GM12873 (cell line): Measurements from ENCODE around the gene GALNT17.

Source experiments
- CTCF ChIP-seq: IDR thresholded peaks from 2 replicates; pipeline ENCODE4 v1.5.1; 2012; ENCODE audit warnings: low read depth, mild to moderate bottlenecking, moderate library complexity, low read length, control low read depth; ENCODE audit not compliant: insufficient read depth; ENCODE audit errors: missing control alignments

The GALNT17 gene

GRCh38 chr7:71665716-71666115 is 533.8 kb downstream of the GALNT17 start:
- TF ChIP-seq CTCF = no peak

- TF ChIP-seq CTCF = no peak
Observed at GRCh38 chr7:71668572-71668971, 536.6 kb downstream of the GALNT17 start.

GRCh38 chr7:71679480-71679879 is 547.5 kb downstream of the GALNT17 start:
- TF ChIP-seq CTCF = no peak

GRCh38 chr7:71682181-71682580 is 550.2 kb downstream of the GALNT17 start:
- no peak for TF ChIP-seq CTCF

GRCh38 chr7:71682841-71683781 is 551.2 kb downstream of the GALNT17 start:
- TF ChIP-seq CTCF = no peak

- TF ChIP-seq CTCF = no peak
Observed at GRCh38 chr7:71687286-71687685, 555.3 kb downstream of the GALNT17 start.

- TF ChIP-seq CTCF = no peak
Observed at GRCh38 chr7:71687831-71688599, 556.1 kb downstream of the GALNT17 start.
